ENCODE results near the gene ABTB2. TPM values are rescaled to one million over a fixed set of nuclear protein-coding genes. Genes with fewer than 3 reads are reported as not detected.

ABTB2 gene
- total and polyA plus RNA-seq, 9 of the 15 experiments (the other 6 are each of a cell fraction or from before 2014, with no cell fraction given): 0.03 to 0.18 (median 0.12) TPM; not detected in 2

DNA sequence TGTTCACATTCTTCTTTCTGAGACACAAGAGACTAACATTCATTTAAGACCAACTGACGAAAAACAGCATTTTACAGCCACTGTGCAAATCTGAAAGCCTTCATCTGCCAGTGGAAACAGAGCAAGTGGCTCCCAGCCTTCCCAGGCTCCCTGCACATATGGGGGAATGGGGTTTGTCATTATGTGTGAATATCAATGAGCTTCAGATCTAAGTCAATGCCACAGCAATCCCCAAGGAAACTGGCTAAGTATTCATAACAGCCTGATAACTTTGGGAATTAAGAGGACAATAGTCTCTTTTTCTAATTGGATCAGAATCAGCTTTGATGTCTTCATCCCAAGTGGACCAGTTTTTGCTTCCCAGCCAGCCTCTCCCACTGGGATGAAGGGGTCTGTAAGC is 66.9 kb downstream of the ABTB2 start:
- Histone ChIP-seq H3K9me1 (ENCODE audit: control insufficient read depth, insufficient read depth, low read length) (no peaks in the 10 kb centered on the region), H3K4me3 (no peak overlapping the region), H3K4me2 (ENCODE audit: insufficient read depth, low read length) (no peak overlapping the region), H3K27me3 (ENCODE audit: control insufficient read depth in 2 of 2, insufficient read depth in 2 of 2, low read length in 2 of 2) (peaks cover 14 to 26% of the 10 kb centered on the region in 2 experiments; a peak in 4 of 5 replicates), H3K27ac (ENCODE audit: extremely low read depth, low read depth, low read length) (no peak overlapping the region), H2AFZ (ENCODE audit: low read depth, low read length) (no peak overlapping the region), H4K20me1 (replicated peaks; ENCODE audit: control insufficient read depth, insufficient read depth, low read length) (no peaks in the 10 kb centered on the region), H3K79me2 (ENCODE audit: control insufficient read depth, insufficient read depth, low read length) (no peaks in the 10 kb centered on the region), H3K9me3 (replicated peaks; ENCODE audit: control insufficient read depth, insufficient read depth, low read depth, low read length) (no peaks in the 10 kb centered on the region), H3K9ac (ENCODE audit: insufficient read depth in 1 of 2, low read depth in 2 of 2, low read length in 2 of 2) (no peak overlapping the region), H3K36me3 (ENCODE audit: control insufficient read depth, insufficient read depth, low read length) (no peaks in the 10 kb centered on the region), H3K4me1 (replicated peaks in 1 of 2; ENCODE audit: control insufficient read depth in 2 of 2, insufficient read depth in 2 of 2, low read length in 2 of 2) (no peaks in the 10 kb centered on the region)
- in situ Hi-C loops (cut with MboI): no loop called here
- WGBS (ENCODE audit: insufficient coverage, low coverage, missing lambda C conversion rate): 6% methylated on average over 1 of the region's 1 CpG
- ChIA-PET CTCF (ENCODE audit: low intra/inter-chr PET ratio) (no interaction called here), POLR2A (interaction anchor here (0.7 kb wide), 1 partner anchor 18 kb away, joined by 3 read pairs; no protein-coding TSS in a partner anchor)
- BruUV-seq (replicated peaks): no TSS peak
- DNase-seq (ENCODE audit: extremely low read depth in 1 of 4, low spot score in 3 of 4) (no peak), FAIRE-seq (no peak), ATAC-seq (no peak)
- TF ChIP-seq, protein P1, sequence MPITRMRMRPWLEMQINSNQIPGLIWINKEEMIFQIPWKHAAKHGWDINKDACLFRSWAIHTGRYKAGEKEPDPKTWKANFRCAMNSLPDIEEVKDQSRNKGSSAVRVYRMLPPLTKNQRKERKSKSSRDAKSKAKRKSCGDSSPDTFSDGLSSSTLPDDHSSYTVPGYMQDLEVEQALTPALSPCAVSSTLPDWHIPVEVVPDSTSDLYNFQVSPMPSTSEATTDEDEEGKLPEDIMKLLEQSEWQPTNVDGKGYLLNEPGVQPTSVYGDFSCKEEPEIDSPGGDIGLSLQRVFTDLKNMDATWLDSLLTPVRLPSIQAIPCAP (CRISPR knock-in tag; IDR thresholded peaks at IDR 0.05; ENCODE audit: borderline replicate concordance): no peak
- TF ChIP-seq MEF2D (tag; conservative IDR thresholded peaks at IDR 0.05; ENCODE audit: low read depth) (no peak), ZBTB7A (IDR thresholded peaks at IDR 0.05; ENCODE audit: borderline replicate concordance, control insufficient read depth, low read depth, low read length) (no peak)
- intact Hi-C loops (cut with micrococcal nuclease): no loop called here

DNA sequence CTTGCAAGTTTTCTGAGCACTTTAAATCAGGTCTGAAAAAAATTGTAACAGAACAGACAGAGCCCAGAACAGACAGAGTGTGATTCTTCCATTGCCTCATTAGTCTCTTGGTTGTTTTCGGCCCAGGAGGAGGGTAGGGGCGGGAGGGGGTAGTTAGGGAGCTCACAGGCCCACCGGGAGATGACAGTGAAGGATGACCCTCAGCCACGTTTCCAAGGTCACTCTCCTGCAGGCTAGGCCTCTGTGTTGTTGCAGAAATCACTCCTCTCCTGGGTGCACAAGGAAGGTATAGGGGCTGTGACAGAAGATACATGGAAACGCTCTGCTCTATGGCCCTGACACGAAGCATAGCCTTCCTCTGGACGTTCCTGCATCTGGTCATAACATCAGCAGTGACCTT is 69.3 kb downstream of the ABTB2 start:
- Histone ChIP-seq H3K27ac (ENCODE audit: extremely low read depth, low read depth, low read length) (no peak overlapping the region), H3K79me2 (ENCODE audit: control insufficient read depth, insufficient read depth, low read length) (no peaks in the 10 kb centered on the region), H3K9me3 (replicated peaks; ENCODE audit: control insufficient read depth, insufficient read depth, low read depth, low read length) (no peaks in the 10 kb centered on the region), H2AFZ (ENCODE audit: low read depth, low read length) (no peak overlapping the region), H3K9me1 (ENCODE audit: control insufficient read depth, insufficient read depth, low read length) (no peaks in the 10 kb centered on the region), H3K4me2 (ENCODE audit: insufficient read depth, low read length) (no peak overlapping the region), H3K9ac (ENCODE audit: insufficient read depth in 1 of 2, low read depth in 2 of 2, low read length in 2 of 2) (no peak overlapping the region), H3K4me3 (no peak overlapping the region), H3K4me1 (replicated peaks in 1 of 2; ENCODE audit: control insufficient read depth in 2 of 2, insufficient read depth in 2 of 2, low read length in 2 of 2) (no peaks in the 10 kb centered on the region), H3K27me3 (ENCODE audit: control insufficient read depth in 2 of 2, insufficient read depth in 2 of 2, low read length in 2 of 2) (peaks cover 26 to 40% of the 10 kb centered on the region in 2 experiments; a peak in 4 of 5 replicates), H3K36me3 (ENCODE audit: control insufficient read depth, insufficient read depth, low read length) (no peaks in the 10 kb centered on the region), H4K20me1 (replicated peaks; ENCODE audit: control insufficient read depth, insufficient read depth, low read length) (no peaks in the 10 kb centered on the region)
- FAIRE-seq (no peak), DNase-seq (ENCODE audit: extremely low read depth in 1 of 4, low spot score in 3 of 4) (no peak), ATAC-seq (no peak)
- CTCF ChIA-PET (ENCODE audit: low intra/inter-chr PET ratio): no interaction called here
- POLR2A ChIA-PET: interaction anchor here (1.5 kb wide), 1 partner anchor 9 kb away, joined by 4 read pairs; no protein-coding TSS in a partner anchor
- intact Hi-C loops (cut with micrococcal nuclease) (no loop called here), in situ Hi-C loops (cut with MboI) (no loop called here)
- BruUV-seq (replicated peaks): no TSS peak
- 2% methylated on average over 7 of the region's 7 CpGs for WGBS (ENCODE audit: insufficient coverage, low coverage, missing lambda C conversion rate)
- TF ChIP-seq MYBL2 (IDR thresholded peaks at IDR 0.05; ENCODE audit: low read depth): no peak
- no peak for TF ChIP-seq MYBL2 (CRISPR knock-in tag; IDR thresholded peaks at IDR 0.05; ENCODE audit: borderline replicate concordance)
- TF ChIP-seq ZNF184 (CRISPR knock-in tag; IDR thresholded peaks at IDR 0.05): no peak
- no peak for TF ChIP-seq ZBTB7A (IDR thresholded peaks at IDR 0.05; ENCODE audit: borderline replicate concordance, control insufficient read depth, low read depth, low read length)

All from K562 (cell line).